Putamen (tissue), 1 donor: ENCODE results near the gene SLC18A3.

Experiments used
- DNase-seq: peaks from one replicate; pipeline ENCODE4 v3.0.0-alpha.2; 2016; ENCODE audit warnings: low spot score

The SLC18A3 gene

DNA sequence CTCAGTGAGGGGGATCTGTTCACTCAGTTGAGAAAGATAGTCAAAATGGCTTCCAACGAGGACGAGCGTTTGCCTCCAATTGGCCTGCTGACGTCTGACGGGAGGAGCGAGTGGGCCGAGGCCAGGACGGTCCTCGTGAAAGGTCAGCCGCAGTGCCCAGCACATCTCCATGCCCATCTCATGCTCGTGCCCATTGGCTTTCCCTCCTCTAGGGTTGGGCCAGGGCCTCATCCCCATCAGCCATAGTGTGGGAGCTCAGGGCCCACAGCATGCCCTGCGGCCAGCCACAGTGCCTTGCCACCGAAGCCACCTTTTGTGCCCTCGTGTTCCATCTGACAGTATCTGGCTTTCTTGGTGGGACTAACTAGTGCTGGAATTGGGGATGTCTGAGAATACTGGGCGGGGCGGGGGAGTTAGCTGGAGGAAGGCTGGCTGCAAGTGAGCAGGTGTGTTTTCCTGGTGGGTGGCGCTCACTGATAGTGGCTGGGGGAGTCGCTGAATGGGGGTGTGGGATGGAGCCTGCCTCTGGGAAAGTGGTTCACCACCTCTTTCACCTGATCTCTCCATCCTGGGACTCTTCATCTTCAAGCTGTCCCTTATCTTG, 17.6 kb downstream of the SLC18A3 start:
- DNase-seq, result no peak

GRCh38 chr10:49628599-49628998, 18.5 kb downstream of the SLC18A3 start:
- no peak for DNase-seq

DNA sequence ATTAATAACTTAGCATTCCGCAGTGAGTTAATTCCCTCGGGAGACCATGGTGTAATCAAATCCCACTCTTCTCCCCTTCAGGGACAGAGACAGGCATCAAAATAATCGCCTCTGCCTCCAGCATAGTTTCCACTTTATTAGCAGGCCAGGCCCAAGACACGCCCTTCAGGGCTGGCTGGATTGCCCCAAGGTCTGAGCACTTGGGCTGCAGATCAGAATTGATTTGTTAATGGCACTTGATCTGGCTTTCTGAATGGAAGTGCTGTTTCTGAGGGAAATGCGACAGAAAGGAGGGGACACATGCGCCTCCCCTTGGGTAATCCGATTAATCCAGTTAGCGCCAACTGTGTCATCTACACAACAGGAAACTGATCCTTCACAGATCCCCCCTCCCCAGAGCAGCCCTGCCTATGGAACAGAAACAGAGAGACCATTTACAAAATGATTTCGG, 19.3 kb downstream of the SLC18A3 start:
- no peak for DNase-seq

- DNase-seq, result no peak
Measured at GRCh38 chr10:49631975-49632374, 21.9 kb downstream of the SLC18A3 start.

- DNase-seq, result no peak
Measured at GRCh38 chr10:49632406-49633317, 22.6 kb downstream of the SLC18A3 start.

GRCh38 chr10:49633327-49634068, 23.4 kb downstream of the SLC18A3 start:
- no peak for DNase-seq

GRCh38 chr10:49634069-49634660, 24.1 kb downstream of the SLC18A3 start:
- DNase-seq, result no peak

DNA sequence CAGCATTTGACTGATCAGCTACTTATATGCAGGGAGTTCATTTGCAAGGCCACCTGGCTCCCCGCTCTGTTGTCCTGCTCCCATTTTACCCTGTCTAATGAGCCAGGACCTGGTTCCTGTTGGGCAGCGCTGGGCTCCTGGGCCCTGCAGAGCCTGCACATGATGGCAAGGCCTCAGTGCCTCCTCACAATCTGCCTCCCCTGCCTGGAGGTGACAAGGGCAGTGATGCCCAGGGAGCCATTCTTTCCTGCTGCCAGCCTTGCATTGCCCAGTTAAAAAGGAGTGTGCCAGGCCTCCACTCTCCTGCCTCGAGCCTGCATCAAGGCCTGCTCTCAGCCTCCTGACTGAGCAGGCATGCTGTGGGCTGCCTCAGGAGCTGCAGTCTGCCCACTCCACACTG, 32.2 kb downstream of the SLC18A3 start:
- DNase-seq, result no peak

- DNase-seq, result no peak
Measured at GRCh38 chr10:49643241-49644034, 33.3 kb downstream of the SLC18A3 start.

GRCh38 chr10:49644035-49644646, 34.0 kb downstream of the SLC18A3 start:
- no peak for DNase-seq

DNA sequence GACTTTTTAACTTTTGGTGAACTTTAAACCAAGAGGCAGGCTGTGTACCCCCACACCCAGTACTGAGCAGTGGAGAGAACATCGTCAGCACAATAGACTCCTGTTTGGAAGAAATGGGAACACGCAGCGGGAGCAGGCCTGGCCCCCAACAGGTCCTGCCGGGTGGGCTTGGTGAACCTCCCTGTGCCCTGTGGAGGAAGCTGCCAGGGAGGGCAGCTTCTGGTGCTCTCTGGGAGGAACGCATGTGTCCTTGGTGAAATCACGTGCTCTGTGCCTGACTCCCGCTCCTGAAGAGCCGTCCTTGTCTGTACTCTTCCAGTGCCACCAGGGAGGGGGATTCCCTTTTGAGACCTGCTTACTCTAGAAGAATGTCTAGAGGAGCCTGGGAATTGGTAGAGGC, 35.3 kb downstream of the SLC18A3 start:
- DNase-seq, result no peak

- DNase-seq, result no peak
Measured at GRCh38 chr10:49645871-49646870, 36.1 kb downstream of the SLC18A3 start.

DNA sequence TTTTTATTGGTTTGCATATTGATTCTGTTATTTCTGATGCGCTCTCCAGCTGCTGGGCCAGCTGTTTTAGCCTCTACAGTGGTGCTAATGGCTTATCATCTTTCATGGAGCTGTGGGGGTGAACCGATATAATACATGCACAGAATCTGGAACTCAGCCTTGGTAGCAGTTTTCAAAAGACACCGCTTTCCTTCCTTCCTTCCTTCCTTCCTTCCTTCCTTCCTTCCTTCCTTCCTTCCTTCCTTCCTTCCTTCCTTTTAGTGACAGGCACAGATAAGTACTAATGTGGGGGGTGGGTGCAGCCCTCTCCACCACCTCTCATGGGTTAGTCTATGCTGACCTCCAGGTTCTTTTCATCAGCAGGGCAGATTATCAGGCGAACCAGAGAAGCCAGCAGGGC, 37.4 kb downstream of the SLC18A3 start:
- no peak for DNase-seq

DNA sequence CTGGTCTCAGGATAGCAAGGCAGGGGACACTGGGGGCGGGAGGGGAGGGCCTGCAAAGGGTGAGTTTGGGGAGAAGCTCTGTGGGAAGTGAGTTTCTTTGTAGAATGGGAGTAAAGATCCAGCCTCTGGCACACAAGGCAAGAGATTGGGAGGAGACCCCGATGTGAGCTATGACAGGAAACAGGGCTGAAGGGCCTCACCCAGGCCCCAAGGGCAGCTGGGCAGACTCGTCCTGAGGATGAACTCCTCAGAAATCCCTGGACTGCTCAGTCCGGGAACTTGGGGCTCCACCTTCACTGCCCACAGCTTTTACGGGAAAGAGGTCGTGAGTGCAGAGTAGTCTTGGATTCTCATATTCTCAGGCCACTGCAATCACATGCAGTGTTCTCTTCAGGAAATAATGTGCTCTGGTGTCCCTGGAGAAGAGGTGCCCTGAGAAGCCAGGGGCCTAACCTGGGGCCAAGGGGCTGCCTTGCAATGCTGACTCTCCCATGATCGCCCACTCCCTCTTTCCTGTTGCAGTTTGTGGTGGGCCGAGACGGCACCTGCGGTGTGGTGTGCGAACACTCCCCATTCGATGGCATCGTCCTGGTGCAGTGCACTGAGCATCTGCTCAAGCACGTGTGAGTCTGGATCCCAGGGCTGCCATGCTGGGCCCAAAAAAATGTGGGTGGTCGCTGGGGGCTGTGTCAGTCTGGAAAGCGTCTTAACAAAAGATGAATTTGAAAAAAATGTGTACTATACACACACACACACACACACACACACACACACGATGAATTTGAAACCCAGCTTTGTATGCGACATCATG, 38.1 kb downstream of the SLC18A3 start:
- no peak for DNase-seq

DNA sequence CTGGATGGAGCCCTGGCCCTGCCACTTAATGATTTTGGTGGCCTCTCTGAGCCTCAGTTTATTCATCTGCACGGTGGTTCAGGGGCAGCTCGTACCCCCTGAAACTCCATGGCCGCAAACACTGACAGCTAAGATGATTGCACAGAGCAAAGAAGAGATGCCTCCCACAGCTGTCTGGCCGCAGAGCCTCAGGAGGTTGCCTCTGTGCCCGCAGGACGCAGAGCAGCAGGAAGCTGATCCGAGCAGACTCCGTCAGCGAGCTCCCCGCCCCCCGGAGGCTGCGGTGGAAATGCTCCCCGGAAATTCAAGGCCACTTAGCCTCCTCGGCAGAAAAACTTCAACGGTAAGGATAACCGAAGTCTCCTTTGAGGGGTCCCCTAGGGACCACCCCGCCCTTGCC, 39.2 kb downstream of the SLC18A3 start:
- no peak for DNase-seq

- DNase-seq, result no peak
Measured at GRCh38 chr10:49649936-49650723, 40.0 kb downstream of the SLC18A3 start.

GRCh38 chr10:49650724-49651034, 40.6 kb downstream of the SLC18A3 start:
- no peak for DNase-seq
